ENCODE data around the gene SPTLC2.

Gene SPTLC2

GRCh38 chr14:77516126-77516525 is 100.3 kb downstream of the SPTLC2 start:
- Histone ChIP-seq H3K79me2 (ENCODE audit: insufficient read depth, low read depth) (no peaks in the 10 kb centered on the region), H3K27ac (no peak overlapping the region), H3K9ac (no peak overlapping the region), H3K4me1 (ENCODE audit: low read depth, poor library complexity, severe bottlenecking) (no peaks in the 10 kb centered on the region), H4K20me1 (ENCODE audit: insufficient read depth) (no peaks in the 10 kb centered on the region), H3K36me3 (ENCODE audit: insufficient read depth) (no peaks in the 10 kb centered on the region), H2AFZ (ENCODE audit: low read depth) (no peak overlapping the region), H3K4me3 (IDR thresholded peaks at IDR 0.05; ENCODE audit: insufficient read depth, low read depth, low read length) (no peak overlapping the region), H3K27me3 (ENCODE audit: insufficient read depth, low read depth) (no peaks in the 10 kb centered on the region), H3K4me2 (no peak overlapping the region)
- TF ChIP-seq, protein P1, sequence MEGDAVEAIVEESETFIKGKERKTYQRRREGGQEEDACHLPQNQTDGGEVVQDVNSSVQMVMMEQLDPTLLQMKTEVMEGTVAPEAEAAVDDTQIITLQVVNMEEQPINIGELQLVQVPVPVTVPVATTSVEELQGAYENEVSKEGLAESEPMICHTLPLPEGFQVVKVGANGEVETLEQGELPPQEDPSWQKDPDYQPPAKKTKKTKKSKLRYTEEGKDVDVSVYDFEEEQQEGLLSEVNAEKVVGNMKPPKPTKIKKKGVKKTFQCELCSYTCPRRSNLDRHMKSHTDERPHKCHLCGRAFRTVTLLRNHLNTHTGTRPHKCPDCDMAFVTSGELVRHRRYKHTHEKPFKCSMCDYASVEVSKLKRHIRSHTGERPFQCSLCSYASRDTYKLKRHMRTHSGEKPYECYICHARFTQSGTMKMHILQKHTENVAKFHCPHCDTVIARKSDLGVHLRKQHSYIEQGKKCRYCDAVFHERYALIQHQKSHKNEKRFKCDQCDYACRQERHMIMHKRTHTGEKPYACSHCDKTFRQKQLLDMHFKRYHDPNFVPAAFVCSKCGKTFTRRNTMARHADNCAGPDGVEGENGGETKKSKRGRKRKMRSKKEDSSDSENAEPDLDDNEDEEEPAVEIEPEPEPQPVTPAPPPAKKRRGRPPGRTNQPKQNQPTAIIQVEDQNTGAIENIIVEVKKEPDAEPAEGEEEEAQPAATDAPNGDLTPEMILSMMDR (conservative IDR thresholded peaks at IDR 0.05; ENCODE audit: low read depth, low read length), result no peak

- no peak overlapping the region for H2AFZ ChIP-seq (ENCODE audit: low read depth)
- H3K4me3 ChIP-seq (IDR thresholded peaks at IDR 0.05; ENCODE audit: insufficient read depth, low read depth, low read length), result no peak overlapping the region
- no peak overlapping the region for H3K9ac ChIP-seq
- H4K20me1 ChIP-seq (ENCODE audit: insufficient read depth), result no peaks in the 10 kb centered on the region
- H3K4me1 ChIP-seq (ENCODE audit: low read depth, poor library complexity, severe bottlenecking), result no peaks in the 10 kb centered on the region
- no peaks in the 10 kb centered on the region for H3K36me3 ChIP-seq (ENCODE audit: insufficient read depth)
- H3K27ac ChIP-seq, result no peak overlapping the region
- H3K4me2 ChIP-seq, result no peak overlapping the region
- no peaks in the 10 kb centered on the region for H3K79me2 ChIP-seq (ENCODE audit: insufficient read depth, low read depth)
- TF ChIP-seq, protein P1 (conservative IDR thresholded peaks at IDR 0.05; ENCODE audit: low read depth, low read length), result no peak
- H3K27me3 ChIP-seq (ENCODE audit: insufficient read depth, low read depth), result no peaks in the 10 kb centered on the region
Measured at GRCh38 chr14:77511486-77512162, 104.8 kb downstream of the SPTLC2 start.

- Histone ChIP-seq H2AFZ (ENCODE audit: low read depth) (no peak overlapping the region), H4K20me1 (ENCODE audit: insufficient read depth) (no peaks in the 10 kb centered on the region), H3K27me3 (ENCODE audit: insufficient read depth, low read depth) (no peaks in the 10 kb centered on the region), H3K79me2 (ENCODE audit: insufficient read depth, low read depth) (no peaks in the 10 kb centered on the region), H3K4me1 (ENCODE audit: low read depth, poor library complexity, severe bottlenecking) (no peaks in the 10 kb centered on the region), H3K27ac (no peak overlapping the region), H3K9ac (no peak overlapping the region), H3K4me3 (IDR thresholded peaks at IDR 0.05; ENCODE audit: insufficient read depth, low read depth, low read length) (no peak overlapping the region), H3K36me3 (ENCODE audit: insufficient read depth) (no peaks in the 10 kb centered on the region), H3K4me2 (no peak overlapping the region)
- TF ChIP-seq, protein P1 (conservative IDR thresholded peaks at IDR 0.05; ENCODE audit: low read depth, low read length), result no peak
Measured at GRCh38 chr14:77509366-77509765, 107.1 kb downstream of the SPTLC2 start.

DNA sequence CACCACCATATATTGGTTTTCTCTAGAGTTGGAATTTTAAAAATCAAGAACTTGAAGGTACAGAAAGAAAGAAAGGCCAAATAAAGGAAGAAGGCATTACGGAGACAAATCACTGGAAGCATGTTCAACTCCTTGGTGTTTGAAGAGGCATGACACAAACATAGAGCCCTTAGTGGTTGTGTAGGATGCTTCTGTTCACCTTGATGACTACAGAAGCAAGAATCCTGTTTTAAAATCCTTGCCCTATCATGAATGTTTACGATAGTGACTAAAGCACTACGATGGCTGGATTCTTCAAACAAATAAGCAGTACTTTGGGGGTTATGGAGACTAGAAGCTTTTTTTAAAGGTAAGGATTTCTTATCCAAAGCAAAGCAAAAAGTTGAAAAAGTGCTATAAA is 107.6 kb downstream of the SPTLC2 start:
- no peak overlapping the region for H3K4me2 ChIP-seq
- no peaks in the 10 kb centered on the region for H3K27me3 ChIP-seq (ENCODE audit: insufficient read depth, low read depth)
- no peaks in the 10 kb centered on the region for H4K20me1 ChIP-seq (ENCODE audit: insufficient read depth)
- H2AFZ ChIP-seq (ENCODE audit: low read depth), result no peak overlapping the region
- H3K79me2 ChIP-seq (ENCODE audit: insufficient read depth, low read depth), result no peaks in the 10 kb centered on the region
- no peak overlapping the region for H3K27ac ChIP-seq
- no peaks in the 10 kb centered on the region for H3K36me3 ChIP-seq (ENCODE audit: insufficient read depth)
- H3K4me1 ChIP-seq (ENCODE audit: low read depth, poor library complexity, severe bottlenecking), result no peaks in the 10 kb centered on the region
- no peak overlapping the region for H3K4me3 ChIP-seq (IDR thresholded peaks at IDR 0.05; ENCODE audit: insufficient read depth, low read depth, low read length)
- TF ChIP-seq, protein P1 (conservative IDR thresholded peaks at IDR 0.05; ENCODE audit: low read depth, low read length), result no peak
- no peak overlapping the region for H3K9ac ChIP-seq
